CD8-positive, alpha-beta memory T cell (primary cell): Measurements from ENCODE around the gene ST6GALNAC1. TPM values are rescaled to one million over a fixed set of nuclear protein-coding genes. Genes with fewer than 3 reads are reported as not detected.
A peak's percentile ranks its signal among the peaks of the same experiment; 100 is the strongest.

Source experiments
- CTCF ChIA-PET: fragments of 350-600 bp; sonication (Branson Sonifier 250); formaldehyde crosslinking; loops from one replicate; lab custom pipeline; 2021; ENCODE audit warnings: antibody characterized with exemption; lab: Charles Lee
- POLR2A ChIA-PET: fragments of 350-600 bp; sonication (Branson Sonifier 250); formaldehyde crosslinking; loops from one replicate; lab custom pipeline; 2021; ENCODE audit warnings: antibody characterized with exemption; lab: Charles Lee
- DNase-seq, 5 donors: peaks; one replicate each; pipeline versions ENCODE4 v3.0.0 to v3.0.0-alpha.2; 2020 to 2022; ENCODE audit warnings: mixed read lengths in 1 of 5
- H3K27ac ChIP-seq: one replicate; pipeline ENCODE4 v1.7.0; 2013; ENCODE audit warnings: low read depth, mild to moderate bottlenecking, low read length, moderate library complexity
- H3K27me3 ChIP-seq: 2 replicates; pipeline ENCODE4 v1.7.0; 2013; ENCODE audit warnings: low read length, mild to moderate bottlenecking; ENCODE audit not compliant: insufficient read depth, poor library complexity, severe bottlenecking
- H3K36me3 ChIP-seq: 2 replicates; pipeline ENCODE4 v1.7.0; 2013; ENCODE audit warnings: mild to moderate bottlenecking, low read length, moderate library complexity; ENCODE audit not compliant: insufficient read depth
- H3K4me1 ChIP-seq: 2 replicates; pipeline ENCODE4 v1.7.0; 2013; ENCODE audit warnings: mild to moderate bottlenecking, low read length, moderate library complexity; ENCODE audit not compliant: insufficient read depth
- H3K4me3 ChIP-seq: 2 replicates; pipeline ENCODE4 v1.7.0; 2013; ENCODE audit warnings: mild to moderate bottlenecking, low read length
- H3K9me3 ChIP-seq: 2 replicates; pipeline ENCODE4 v1.7.0; 2013; ENCODE audit warnings: mild to moderate bottlenecking, low read length
- H3K27ac Mint-ChIP-seq, 8 donors: one replicate each; pipeline ENCODE4 v1.8.0; 2020 to 2021; ENCODE audit warnings: mixed read lengths in 8 of 8, mild to moderate bottlenecking in 6 of 8, inconsistent platforms in 3 of 8, moderate library complexity in 3 of 8
- H3K27me3 Mint-ChIP-seq, 2 donors: one replicate each; pipeline ENCODE4 v1.8.0; 2020 to 2021; ENCODE audit warnings: mixed read lengths in 2 of 2, mild to moderate bottlenecking in 1 of 2, moderate library complexity in 1 of 2
- H3K36me3 Mint-ChIP-seq, 3 donors: one replicate each; pipeline ENCODE4 v1.8.0; 2020 to 2021; ENCODE audit warnings: mixed read lengths in 3 of 3, inconsistent platforms in 1 of 3, mild to moderate bottlenecking in 1 of 3
- H3K4me1 Mint-ChIP-seq, 3 donors: one replicate each; pipeline ENCODE4 v1.8.0; 2020 to 2021; ENCODE audit warnings: mixed read lengths in 3 of 3, inconsistent platforms in 1 of 3, mild to moderate bottlenecking in 1 of 3
- H3K4me3 Mint-ChIP-seq, 7 donors: one replicate each; pipeline ENCODE4 v1.8.0; 2020 to 2021; ENCODE audit warnings: mixed read lengths in 7 of 7, mild to moderate bottlenecking in 6 of 7, moderate library complexity in 4 of 7, inconsistent platforms in 2 of 7
- H3K9me3 Mint-ChIP-seq, 5 donors: one replicate each; pipeline ENCODE4 v1.8.0; 2020 to 2022; ENCODE audit warnings: mixed read lengths in 5 of 5, mild to moderate bottlenecking in 3 of 5, moderate library complexity in 2 of 5, inconsistent platforms in 1 of 5
- polyA plus RNA-seq: library from polyadenylated mRNA; unstranded; fragments of 300-500 nt; fragmentation: Illumina TruSeq; gene quantifications from one replicate; pipeline ENCODE4 v1.2.3, GENCODE V29; 2021
- total RNA-seq, 2 experiments: library from RNA; stranded (reverse); gene quantifications; one replicate each; pipeline ENCODE4 v1.2.3, GENCODE V29; 2021

ST6GALNAC1 gene
- total and polyA plus RNA-seq, 3 experiments from 2014 or later = 0.28 to 0.46 TPM; not detected in 1

- POLR2A ChIA-PET = interaction anchor here (1.5 kb wide), 1 partner anchor 14 kb away, joined by 4 read pairs; no protein-coding TSS in a partner anchor
- Mint-ChIP-seq H3K36me3 (peaks cover 0 to 2% (median 0%) of the 10 kb centered on the region in 3 donors), H3K27ac (peak overlapping the region in 4 of 8 donors; percentile 32 to 88 (median 82))
Measured at GRCh38 chr17:76657505-76658241, 14.1 kb upstream of the ST6GALNAC1 start.

GRCh38 chr17:76654408-76654807, 10.9 kb upstream of the ST6GALNAC1 start:
- POLR2A ChIA-PET = no interaction called here

More at GRCh38 chr17:76657505-76658241, 14.1 kb upstream of the ST6GALNAC1 start:
- Mint-ChIP-seq H3K4me3 (no peak overlapping the region), H3K4me1 (peaks cover 34 to 38% (median 38%) of the 10 kb centered on the region in 3 donors), H3K9me3 (no peaks in the 10 kb centered on the region), H3K27me3 (no peaks in the 10 kb centered on the region)
- H3K36me3 ChIP-seq = no peaks in the 10 kb centered on the region
- CTCF ChIA-PET = interaction anchor here (0.9 to 1.3 kb wide), 2 partner anchors 14 to 34 kb away, joined by 3 read pairs; no protein-coding TSS in a partner anchor
- DNase-seq = no peak
- H3K4me1 ChIP-seq = peaks cover 36% of the 10 kb centered on the region
- no peaks in the 10 kb centered on the region for H3K9me3 ChIP-seq
- H3K27me3 ChIP-seq = no peaks in the 10 kb centered on the region
- no peak overlapping the region for H3K27ac ChIP-seq
- H3K4me3 ChIP-seq = no peak overlapping the region

GRCh38 chr17:76650504-76650903, 6.9 kb upstream of the ST6GALNAC1 start:
- no peak for DNase-seq
- POLR2A ChIA-PET = no interaction called here

More at GRCh38 chr17:76654408-76654807, 10.9 kb upstream of the ST6GALNAC1 start:
- H3K27me3 Mint-ChIP-seq = peaks cover 10 to 14% of the 10 kb centered on the region in 2 donors
- Histone ChIP-seq H3K27ac (no peak overlapping the region), H3K4me3 (no peak overlapping the region), H3K36me3 (no peaks in the 10 kb centered on the region), H3K9me3 (no peaks in the 10 kb centered on the region), H3K27me3 (no peaks in the 10 kb centered on the region), H3K4me1 (peaks cover 15% of the 10 kb centered on the region)
- no peak for DNase-seq
- CTCF ChIA-PET = interaction anchor here (2.3 kb wide), 1 partner anchor 27 kb away, joined by 5 read pairs; no protein-coding TSS in a partner anchor
- no peak overlapping the region for H3K27ac Mint-ChIP-seq
- no peak overlapping the region for H3K4me3 Mint-ChIP-seq
- no peaks in the 10 kb centered on the region for H3K9me3 Mint-ChIP-seq
- peaks cover 16 to 20% (median 19%) of the 10 kb centered on the region in 3 donors for H3K4me1 Mint-ChIP-seq
- peaks cover 0 to 5% (median under 1%) of the 10 kb centered on the region in 3 donors for H3K36me3 Mint-ChIP-seq

GRCh38 chr17:76646712-76647111, 3.2 kb upstream of the ST6GALNAC1 start:
- peaks cover 8 to 13% (median 12%) of the 10 kb centered on the region in 3 donors for H3K4me1 Mint-ChIP-seq

More at GRCh38 chr17:76650504-76650903, 6.9 kb upstream of the ST6GALNAC1 start:
- no peaks in the 10 kb centered on the region for H3K9me3 ChIP-seq
- no peak overlapping the region for H3K4me3 Mint-ChIP-seq
- H3K27ac ChIP-seq = no peak overlapping the region
- CTCF ChIA-PET = no interaction called here
- no peak overlapping the region for H3K27ac Mint-ChIP-seq
- H3K27me3 ChIP-seq = no peaks in the 10 kb centered on the region
- H3K36me3 ChIP-seq = no peaks in the 10 kb centered on the region
- H3K4me3 ChIP-seq = no peak overlapping the region
- H3K4me1 Mint-ChIP-seq = no peaks in the 10 kb centered on the region
- H3K36me3 Mint-ChIP-seq = peaks cover 0 to 14% (median 0%) of the 10 kb centered on the region in 3 donors
- peaks cover 5 to 15% (median 9%) of the 10 kb centered on the region in 5 donors for H3K9me3 Mint-ChIP-seq
- H3K27me3 Mint-ChIP-seq = peaks cover 11 to 18% of the 10 kb centered on the region in 2 donors
- no peaks in the 10 kb centered on the region for H3K4me1 ChIP-seq

GRCh38 chr17:76645481-76645880, 1.9 kb upstream of the ST6GALNAC1 start:
- H3K9me3 ChIP-seq = no peaks in the 10 kb centered on the region
- peaks cover 15% of the 10 kb centered on the region for H3K4me1 ChIP-seq
- no peaks in the 10 kb centered on the region for H3K36me3 ChIP-seq
- Mint-ChIP-seq H3K4me1 (peaks cover 8 to 13% (median 12%) of the 10 kb centered on the region in 3 donors), H3K27me3 (peaks cover 7 to 17% of the 10 kb centered on the region in 2 donors), H3K9me3 (peaks cover 8 to 15% (median 9%) of the 10 kb centered on the region in 5 donors), H3K36me3 (peaks cover 0 to 14% (median 0%) of the 10 kb centered on the region in 3 donors), H3K4me3 (no peak overlapping the region), H3K27ac (no peak overlapping the region)
- ChIA-PET POLR2A (no interaction called here), CTCF (interaction anchor here (1.0 kb wide), 1 partner anchor 36 kb away, joined by 3 read pairs; no protein-coding TSS in a partner anchor)
- H3K4me3 ChIP-seq = no peak overlapping the region
- no peaks in the 10 kb centered on the region for H3K27me3 ChIP-seq
- H3K27ac ChIP-seq = no peak overlapping the region
- DNase-seq = no peak

More at GRCh38 chr17:76646712-76647111, 3.2 kb upstream of the ST6GALNAC1 start:
- Histone ChIP-seq H3K4me3 (no peak overlapping the region), H3K27me3 (no peaks in the 10 kb centered on the region), H3K9me3 (no peaks in the 10 kb centered on the region), H3K4me1 (peaks cover 15% of the 10 kb centered on the region), H3K27ac (no peak overlapping the region), H3K36me3 (no peaks in the 10 kb centered on the region)
- peaks cover 13 to 24% of the 10 kb centered on the region in 2 donors for H3K27me3 Mint-ChIP-seq
- ChIA-PET POLR2A (no interaction called here), CTCF (no interaction called here)
- H3K9me3 Mint-ChIP-seq = peaks cover 8 to 15% (median 9%) of the 10 kb centered on the region in 5 donors
- no peak overlapping the region for H3K27ac Mint-ChIP-seq
- peaks cover 0 to 17% (median 0%) of the 10 kb centered on the region in 3 donors for H3K36me3 Mint-ChIP-seq
- no peak for DNase-seq
- no peak overlapping the region for H3K4me3 Mint-ChIP-seq

- Mint-ChIP-seq H3K27me3 (peaks cover 7 to 17% of the 10 kb centered on the region in 2 donors), H3K9me3 (peaks cover 8 to 15% (median 9%) of the 10 kb centered on the region in 5 donors), H3K36me3 (peaks cover 0 to 14% (median 0%) of the 10 kb centered on the region in 3 donors), H3K27ac (no peak overlapping the region), H3K4me1 (peaks cover 8 to 13% (median 12%) of the 10 kb centered on the region in 3 donors), H3K4me3 (no peak overlapping the region)
- Histone ChIP-seq H3K27ac (no peak overlapping the region), H3K36me3 (no peaks in the 10 kb centered on the region), H3K27me3 (no peaks in the 10 kb centered on the region), H3K4me1 (peaks cover 15% of the 10 kb centered on the region), H3K9me3 (no peaks in the 10 kb centered on the region), H3K4me3 (no peak overlapping the region)
- POLR2A ChIA-PET = no interaction called here
- DNase-seq = no peak
- CTCF ChIA-PET = no interaction called here
Measured at GRCh38 chr17:76644995-76645394, 1.4 kb upstream of the ST6GALNAC1 start.

GRCh38 chr17:76642994-76643393, 563 bp downstream of the ST6GALNAC1 start:
- Mint-ChIP-seq H3K27ac (no peak overlapping the region), H3K4me1 (peaks cover 8 to 13% (median 12%) of the 10 kb centered on the region in 3 donors), H3K27me3 (peaks cover 5 to 21% of the 10 kb centered on the region in 2 donors), H3K4me3 (peak overlapping the region in 1 of 7 donors; percentile 59), H3K9me3 (peaks cover 8 to 15% (median 9%) of the 10 kb centered on the region in 5 donors), H3K36me3 (peaks cover 0 to 14% (median 0%) of the 10 kb centered on the region in 3 donors)
- Histone ChIP-seq H3K36me3 (no peaks in the 10 kb centered on the region), H3K27me3 (no peaks in the 10 kb centered on the region), H3K9me3 (no peaks in the 10 kb centered on the region), H3K27ac (peak overlapping the region; percentile 63), H3K4me3 (peak overlapping the region; percentile 22), H3K4me1 (peaks cover 15% of the 10 kb centered on the region)
- DNase-seq = no peak
- ChIA-PET POLR2A (no interaction called here), CTCF (interaction anchor here (1.5 kb wide), 1 partner anchor 19 kb away, joined by 6 read pairs; no protein-coding TSS in a partner anchor)
